ENCODE results near the gene SPSB3. TPM values are rescaled to one million over a fixed set of nuclear protein-coding genes. Genes with fewer than 3 reads are reported as not detected.

The SPSB3 gene
- total RNA-seq, 1 experiment from 2014 or later, result 22.2 TPM

DNA sequence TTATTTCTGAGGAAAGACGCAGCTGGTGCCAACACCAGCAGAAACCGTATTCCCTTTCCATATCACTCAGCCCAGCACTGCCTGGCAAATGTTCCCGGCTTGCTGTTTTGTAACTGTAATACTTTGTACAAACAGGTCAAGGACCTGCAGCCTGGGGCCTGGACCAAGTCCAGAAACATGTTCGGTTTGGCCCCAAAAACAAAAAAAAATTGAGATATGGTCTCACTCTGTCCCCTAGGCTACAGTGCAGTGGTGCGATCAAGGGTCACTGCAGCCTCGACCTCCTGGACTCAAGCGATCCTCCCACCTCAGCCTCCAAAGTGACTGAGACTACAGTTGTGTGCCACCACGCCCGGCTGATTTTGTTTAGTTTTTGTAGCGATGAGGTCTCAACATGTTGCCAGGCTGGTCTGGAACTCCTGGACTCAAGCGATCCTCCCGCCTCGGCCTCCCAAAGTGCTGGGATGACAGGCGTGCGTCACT lies 43.1 kb upstream of the SPSB3 start:
- BruUV-seq (replicated peaks), result TSS peak; percentile 48
- intact Hi-C loops (cut with micrococcal nuclease), result no loop called here
- CTCF ChIA-PET, result interaction anchor here (0.5 kb wide), 1 partner anchor 379 kb away, joined by 3 read pairs; no protein-coding TSS in a partner anchor

GRCh38 chr16:1823821-1824220 lies 41.5 kb upstream of the SPSB3 start:
- Mint-ChIP-seq H3K4me3 (ENCODE audit: unreplicated experiment) (no peak overlapping the region), H3K27ac (ENCODE audit: low read depth, unreplicated experiment) (no peak overlapping the region), H3K27me3 (ENCODE audit: insufficient read depth, unreplicated experiment) (no peaks in the 10 kb centered on the region), H3K4me1 (ENCODE audit: insufficient read depth, unreplicated experiment) (peaks cover 1% of the 10 kb centered on the region), H3K9me3 (ENCODE audit: unreplicated experiment) (no peaks in the 10 kb centered on the region), H3K36me3 (ENCODE audit: insufficient read depth, unreplicated experiment) (peaks cover 38% of the 10 kb centered on the region)
- ChIA-PET CTCF (interaction anchor here (0.6 kb wide), 2 partner anchors 66 to 135 kb away, joined by 3 read pairs; no protein-coding TSS in a partner anchor), POLR2A (interaction anchor here (0.7 to 6.1 kb wide), 2 partner anchors 41 to 103 kb away, joined by 3 to 58 read pairs; partner anchors contain the start of genes NUBP2 and SPSB3)
- no TSS peak for BruUV-seq (replicated peaks)
- intact Hi-C loops (cut with micrococcal nuclease), result no loop called here
- DNase-seq (ENCODE audit: unreplicated experiment), result peak; percentile 51
- TF ChIP-seq, protein P1, sequence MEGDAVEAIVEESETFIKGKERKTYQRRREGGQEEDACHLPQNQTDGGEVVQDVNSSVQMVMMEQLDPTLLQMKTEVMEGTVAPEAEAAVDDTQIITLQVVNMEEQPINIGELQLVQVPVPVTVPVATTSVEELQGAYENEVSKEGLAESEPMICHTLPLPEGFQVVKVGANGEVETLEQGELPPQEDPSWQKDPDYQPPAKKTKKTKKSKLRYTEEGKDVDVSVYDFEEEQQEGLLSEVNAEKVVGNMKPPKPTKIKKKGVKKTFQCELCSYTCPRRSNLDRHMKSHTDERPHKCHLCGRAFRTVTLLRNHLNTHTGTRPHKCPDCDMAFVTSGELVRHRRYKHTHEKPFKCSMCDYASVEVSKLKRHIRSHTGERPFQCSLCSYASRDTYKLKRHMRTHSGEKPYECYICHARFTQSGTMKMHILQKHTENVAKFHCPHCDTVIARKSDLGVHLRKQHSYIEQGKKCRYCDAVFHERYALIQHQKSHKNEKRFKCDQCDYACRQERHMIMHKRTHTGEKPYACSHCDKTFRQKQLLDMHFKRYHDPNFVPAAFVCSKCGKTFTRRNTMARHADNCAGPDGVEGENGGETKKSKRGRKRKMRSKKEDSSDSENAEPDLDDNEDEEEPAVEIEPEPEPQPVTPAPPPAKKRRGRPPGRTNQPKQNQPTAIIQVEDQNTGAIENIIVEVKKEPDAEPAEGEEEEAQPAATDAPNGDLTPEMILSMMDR (IDR thresholded peaks at IDR 0.05; ENCODE audit: unreplicated experiment), result no peak

More for the DNA sequence above, 43.1 kb upstream of the SPSB3 start:
- Mint-ChIP-seq H3K27me3 (ENCODE audit: insufficient read depth, unreplicated experiment) (no peaks in the 10 kb centered on the region), H3K4me1 (ENCODE audit: insufficient read depth, unreplicated experiment) (peaks cover 7% of the 10 kb centered on the region), H3K36me3 (ENCODE audit: insufficient read depth, unreplicated experiment) (peaks cover 42% of the 10 kb centered on the region), H3K27ac (ENCODE audit: low read depth, unreplicated experiment) (no peak overlapping the region), H3K4me3 (ENCODE audit: unreplicated experiment) (peak overlapping the region; percentile 58), H3K9me3 (ENCODE audit: unreplicated experiment) (no peaks in the 10 kb centered on the region)
- DNase-seq (ENCODE audit: unreplicated experiment), result no peak
- TF ChIP-seq, protein P1 (IDR thresholded peaks at IDR 0.05; ENCODE audit: unreplicated experiment), result no peak
- POLR2A ChIA-PET, result interaction anchor here (0.8 to 6.1 kb wide), 5 partner anchors 11 to 139 kb away, joined by 3 to 58 read pairs (median 7); partner anchors contain the start of genes NUBP2, RPS2 and SPSB3

DNA sequence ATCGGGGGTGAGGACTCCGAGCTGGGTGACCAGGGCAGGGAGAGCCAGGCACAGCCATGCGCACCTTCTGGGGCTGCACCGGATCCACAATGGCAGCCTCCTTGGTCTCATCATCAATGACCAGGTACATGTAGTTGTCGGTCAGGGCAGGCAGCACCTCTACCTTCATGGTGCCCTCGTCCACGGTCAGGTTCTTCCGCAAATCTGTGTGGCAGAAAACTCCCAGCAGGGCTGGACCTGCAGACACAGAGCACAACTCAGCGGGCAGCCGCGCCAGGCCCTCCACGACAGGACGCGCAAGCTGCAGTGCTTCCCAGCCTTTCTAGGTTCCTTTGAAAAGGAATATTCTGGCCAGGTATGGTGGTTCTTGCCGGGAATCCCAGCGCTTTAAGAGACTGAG lies 40.4 kb upstream of the SPSB3 start:
- ChIA-PET POLR2A (interaction anchor here (6.1 kb wide), 1 partner anchor 40 kb away, joined by 58 read pairs; the partner anchor contains the start of genes NUBP2 and SPSB3), CTCF (interaction anchor here (0.6 kb wide), 2 partner anchors 30 to 181 kb away, joined by 3 read pairs; no protein-coding TSS in a partner anchor)
- no peaks in the 10 kb centered on the region for H3K4me1 Mint-ChIP-seq (ENCODE audit: insufficient read depth, unreplicated experiment)
- H3K36me3 Mint-ChIP-seq (ENCODE audit: insufficient read depth, unreplicated experiment), result peaks cover 35% of the 10 kb centered on the region
- DNase-seq (ENCODE audit: unreplicated experiment), result no peak
- no peaks in the 10 kb centered on the region for H3K27me3 Mint-ChIP-seq (ENCODE audit: insufficient read depth, unreplicated experiment)
- BruUV-seq (replicated peaks), result no TSS peak
- intact Hi-C loops (cut with micrococcal nuclease), result no loop called here
- no peaks in the 10 kb centered on the region for H3K9me3 Mint-ChIP-seq (ENCODE audit: unreplicated experiment)
- no peak overlapping the region for H3K27ac Mint-ChIP-seq (ENCODE audit: low read depth, unreplicated experiment)
- TF ChIP-seq, protein P1 (IDR thresholded peaks at IDR 0.05; ENCODE audit: unreplicated experiment), result no peak
- no peak overlapping the region for H3K4me3 Mint-ChIP-seq (ENCODE audit: unreplicated experiment)

GRCh38 chr16:1821861-1822611 lies 39.7 kb upstream of the SPSB3 start:
- H3K4me3 Mint-ChIP-seq (ENCODE audit: unreplicated experiment), result no peak overlapping the region
- no peaks in the 10 kb centered on the region for H3K27me3 Mint-ChIP-seq (ENCODE audit: insufficient read depth, unreplicated experiment)
- peaks cover 38% of the 10 kb centered on the region for H3K36me3 Mint-ChIP-seq (ENCODE audit: insufficient read depth, unreplicated experiment)
- intact Hi-C loops (cut with micrococcal nuclease), result no loop called here
- TF ChIP-seq, protein P1 (IDR thresholded peaks at IDR 0.05; ENCODE audit: unreplicated experiment), result no peak
- no peak overlapping the region for H3K27ac Mint-ChIP-seq (ENCODE audit: low read depth, unreplicated experiment)
- CTCF ChIA-PET, result interaction anchor here (1.1 kb wide), 1 partner anchor 116 kb away, joined by 3 read pairs; the partner anchor contains the start of gene MAPK8IP3
- no peaks in the 10 kb centered on the region for H3K9me3 Mint-ChIP-seq (ENCODE audit: unreplicated experiment)
- DNase-seq (ENCODE audit: unreplicated experiment), result no peak
- H3K4me1 Mint-ChIP-seq (ENCODE audit: insufficient read depth, unreplicated experiment), result no peaks in the 10 kb centered on the region
- no TSS peak for BruUV-seq (replicated peaks)
- POLR2A ChIA-PET, result interaction anchor here (1.0 kb wide), 1 partner anchor 116 kb away, joined by 3 read pairs; the partner anchor contains the start of gene MAPK8IP3
